Measurements from ENCODE around the gene SLC19A2. TPM values are rescaled to one million over a fixed set of nuclear protein-coding genes. Genes with fewer than 3 reads are reported as not detected.

SLC19A2 gene
- polyA plus RNA-seq, 1 experiment = 6.0 TPM

GRCh38 chr1:169525391-169525790, 39.6 kb upstream of the SLC19A2 start:
- ChIA-PET CTCF (no interaction called here), POLR2A (no interaction called here)
- Histone ChIP-seq H3K4me3 (ENCODE audit: low read depth, low read length) (no peak overlapping the region), H3K27me3 (ENCODE audit: control insufficient read depth, insufficient read depth, low read length) (peaks cover 4% of the 10 kb centered on the region), H3K9me3 (ENCODE audit: control insufficient read depth, insufficient read depth, low read length) (no peaks in the 10 kb centered on the region), H3K27ac (ENCODE audit: low read depth, low read length) (no peak overlapping the region)
- DNase-seq (ENCODE audit: low read depth, low spot score) = no peak
- TF ChIP-seq CTCF (IDR thresholded peaks at IDR 0.05; ENCODE audit: low read depth, low read length) = no peak

DNA sequence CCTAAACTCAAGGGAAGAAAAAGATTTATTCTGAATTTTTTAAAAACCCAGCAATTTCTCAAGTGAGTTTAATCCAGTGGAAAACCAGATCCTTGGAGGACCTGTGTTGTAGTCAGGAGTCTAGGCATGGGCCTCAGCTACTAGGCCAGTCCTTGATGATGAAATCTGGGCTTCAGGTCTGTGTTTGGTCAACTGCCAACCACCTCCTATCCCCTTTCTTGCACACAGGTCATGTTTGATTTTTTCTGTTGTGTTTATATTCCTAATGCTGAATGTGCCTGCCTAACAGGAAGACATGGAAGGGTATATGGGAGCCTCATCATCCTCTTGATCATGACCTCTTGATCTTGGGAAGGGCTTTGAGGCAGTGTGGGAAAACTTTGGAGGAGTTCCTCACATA, 38.2 kb upstream of the SLC19A2 start:
- no peaks in the 10 kb centered on the region for H3K9me3 ChIP-seq (ENCODE audit: control insufficient read depth, insufficient read depth, low read length)
- POLR2A ChIA-PET = no interaction called here
- no peak overlapping the region for H3K27ac ChIP-seq (ENCODE audit: low read depth, low read length)
- CTCF ChIA-PET = no interaction called here
- DNase-seq (ENCODE audit: low read depth, low spot score) = no peak
- no peak overlapping the region for H3K4me3 ChIP-seq (ENCODE audit: low read depth, low read length)
- no peak for TF ChIP-seq CTCF (IDR thresholded peaks at IDR 0.05; ENCODE audit: low read depth, low read length)
- H3K27me3 ChIP-seq (ENCODE audit: control insufficient read depth, insufficient read depth, low read length) = no peaks in the 10 kb centered on the region

DNA sequence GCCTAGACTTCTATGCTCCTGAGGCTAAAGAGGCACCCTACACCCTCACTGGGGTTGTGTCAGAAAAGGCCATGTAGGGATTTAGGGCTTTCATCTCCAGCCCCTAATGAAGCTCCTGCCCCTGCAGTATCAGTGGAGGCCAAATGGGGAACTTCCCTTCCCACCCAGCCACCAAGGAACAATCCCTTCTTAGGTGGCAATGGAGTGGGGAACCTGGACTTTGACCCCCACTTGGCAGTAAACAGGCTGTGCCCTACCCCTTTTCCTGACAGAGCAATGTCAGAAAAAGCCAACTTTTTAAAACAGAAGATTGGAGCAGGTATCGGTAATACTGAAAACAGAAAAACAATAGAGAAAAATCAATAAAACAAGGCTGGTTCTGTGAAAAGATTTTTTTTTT, 35.5 kb upstream of the SLC19A2 start:
- no peak for TF ChIP-seq CTCF (IDR thresholded peaks at IDR 0.05; ENCODE audit: low read depth, low read length)
- DNase-seq (ENCODE audit: low read depth, low spot score) = no peak
- H3K27me3 ChIP-seq (ENCODE audit: control insufficient read depth, insufficient read depth, low read length) = no peaks in the 10 kb centered on the region
- H3K27ac ChIP-seq (ENCODE audit: low read depth, low read length) = no peak overlapping the region
- ChIA-PET CTCF (no interaction called here), POLR2A (no interaction called here)
- no peak overlapping the region for H3K4me3 ChIP-seq (ENCODE audit: low read depth, low read length)
- no peaks in the 10 kb centered on the region for H3K9me3 ChIP-seq (ENCODE audit: control insufficient read depth, insufficient read depth, low read length)

- ChIA-PET CTCF (interaction anchor here (1.7 kb wide), 1 partner anchor 28 kb away, joined by 6 read pairs; no protein-coding TSS in a partner anchor), POLR2A (no interaction called here)
- no peak for TF ChIP-seq CTCF (IDR thresholded peaks at IDR 0.05; ENCODE audit: low read depth, low read length)
- no peaks in the 10 kb centered on the region for H3K27me3 ChIP-seq (ENCODE audit: control insufficient read depth, insufficient read depth, low read length)
- no peaks in the 10 kb centered on the region for H3K9me3 ChIP-seq (ENCODE audit: control insufficient read depth, insufficient read depth, low read length)
- no peak for DNase-seq (ENCODE audit: low read depth, low spot score)
- H3K4me3 ChIP-seq (ENCODE audit: low read depth, low read length) = no peak overlapping the region
- no peak overlapping the region for H3K27ac ChIP-seq (ENCODE audit: low read depth, low read length)
Measured at GRCh38 chr1:169517558-169518186, 31.9 kb upstream of the SLC19A2 start.

DNA sequence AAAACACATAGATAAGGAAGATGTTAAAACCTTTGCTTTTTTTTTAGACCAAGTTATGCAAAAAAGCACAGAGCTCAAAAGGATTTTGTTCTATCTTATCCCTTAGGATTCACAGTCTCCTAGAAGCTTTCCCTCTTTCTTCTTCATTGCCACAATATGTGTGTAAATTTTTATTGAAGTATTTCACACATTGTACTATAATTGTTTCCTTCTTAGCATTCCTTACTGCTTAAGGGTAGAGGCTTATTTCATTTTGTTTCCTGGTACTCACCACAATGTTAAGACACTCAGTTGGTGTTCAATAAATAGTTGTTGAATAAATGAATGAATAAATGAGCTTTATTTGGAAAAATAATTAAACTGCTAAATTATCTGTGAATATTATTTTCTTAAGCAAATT, 29.9 kb upstream of the SLC19A2 start:
- no peak overlapping the region for H3K27ac ChIP-seq (ENCODE audit: low read depth, low read length)
- ChIA-PET POLR2A (interaction anchor here (1.0 kb wide), 1 partner anchor 30 kb away, joined by 3 read pairs; the partner anchor contains the start of gene SLC19A2), CTCF (no interaction called here)
- H3K9me3 ChIP-seq (ENCODE audit: control insufficient read depth, insufficient read depth, low read length) = no peaks in the 10 kb centered on the region
- no peak overlapping the region for H3K4me3 ChIP-seq (ENCODE audit: low read depth, low read length)
- no peak for TF ChIP-seq CTCF (IDR thresholded peaks at IDR 0.05; ENCODE audit: low read depth, low read length)
- H3K27me3 ChIP-seq (ENCODE audit: control insufficient read depth, insufficient read depth, low read length) = no peaks in the 10 kb centered on the region
- no peak for DNase-seq (ENCODE audit: low read depth, low spot score)
